C1 segment of cervical spinal cord (tissue), 14 donors: ENCODE measurements around the gene PROSER3.

Source experiments
- DNase-seq, 14 donors: peaks; one replicate each; lab custom pipeline; 2025; lab: John Stamatoyannopoulos, UW

Gene PROSER3

GRCh38 chr19:35816846-35817245, 58.9 kb downstream of the PROSER3 start:
- no peak for DNase-seq

- DNase-seq: no peak
Observed at GRCh38 chr19:35818445-35818844, 60.5 kb downstream of the PROSER3 start.
